GM23338 (cell line): Measurements from ENCODE around the gene WWOX. TPM values are rescaled to one million over a fixed set of nuclear protein-coding genes. Genes with fewer than 3 reads are reported as not detected.

Source experiments
- ATAC-seq: fragments of 200-7000 bp; cut with Tn5 transposase; 3 replicates; pipeline ENCODE4 v1.9.1; 2020
- DNase-seq: peaks from one replicate; pipeline ENCODE4 v3.0.0-alpha.2; 2015; ENCODE audit warnings: low spot score
- H2AFZ ChIP-seq: fragments of 200-600 bp; sonication (generic); 2 replicates; pipeline ENCODE4 v1.8.0; 2016; ENCODE audit warnings: antibody characterized with exemption, mild to moderate bottlenecking, moderate library complexity
- H3F3A ChIP-seq: fragments of 200-600 bp; sonication (generic); replicated peaks from 2 replicates; pipeline ENCODE4 v1.8.0; 2017; ENCODE audit warnings: antibody characterized with exemption, mixed run types, low read depth
- H3K27ac ChIP-seq: fragments of 200-600 bp; sonication (generic); 2 replicates; pipeline ENCODE4 v1.6.1; 2016; ENCODE audit warnings: low read depth
- H3K27me3 ChIP-seq: fragments of 200-600 bp; sonication (generic); 2 replicates; pipeline ENCODE4 v1.8.0; 2016; ENCODE audit warnings: mild to moderate bottlenecking, mixed run types, moderate library complexity; ENCODE audit not compliant: insufficient read depth
- H3K36me3 ChIP-seq: fragments of 200-600 bp; sonication (generic); 2 replicates; pipeline ENCODE4 v1.8.0; 2016; ENCODE audit warnings: mild to moderate bottlenecking; ENCODE audit not compliant: insufficient read depth
- H3K4me1 ChIP-seq: fragments of 200-600 bp; sonication (generic); 2 replicates; pipeline ENCODE4 v1.8.0; 2016; ENCODE audit warnings: mild to moderate bottlenecking, moderate library complexity; ENCODE audit not compliant: insufficient read depth
- H3K4me2 ChIP-seq: fragments of 200-600 bp; sonication (generic); 2 replicates; pipeline ENCODE4 v1.7.1; 2017; ENCODE audit warnings: mixed run types
- H3K4me3 ChIP-seq: fragments of 200-600 bp; sonication (generic); 2 replicates; pipeline ENCODE4 v1.6.1; 2016; ENCODE audit warnings: mixed run types
- H3K79me2 ChIP-seq: fragments of 200-600 bp; sonication (generic); replicated peaks from 2 replicates; pipeline ENCODE4 v1.8.0; 2017; ENCODE audit warnings: mild to moderate bottlenecking; ENCODE audit not compliant: insufficient read depth
- H3K9me2 ChIP-seq: fragments of 200-600 bp; sonication (generic); 2 replicates; pipeline ENCODE4 v1.8.0; 2017; ENCODE audit not compliant: insufficient read depth
- H4K20me1 ChIP-seq: fragments of 200-600 bp; sonication (generic); replicated peaks from 2 replicates; pipeline ENCODE4 v1.8.0; 2017; ENCODE audit warnings: mild to moderate bottlenecking; ENCODE audit not compliant: insufficient read depth
- H3K27ac Mint-ChIP-seq: 2 replicates; pipeline ENCODE4 v1.8.0; 2020; ENCODE audit warnings: inconsistent platforms, mild to moderate bottlenecking, moderate library complexity, mixed read lengths
- H3K27me3 Mint-ChIP-seq: 3 replicates; pipeline ENCODE4 v1.8.0; 2022; ENCODE audit warnings: low read depth, mild to moderate bottlenecking, moderate library complexity, mixed read lengths, inconsistent platforms; ENCODE audit not compliant: insufficient read depth, poor library complexity
- H3K36me3 Mint-ChIP-seq: 3 replicates; pipeline ENCODE4 v1.8.0; 2021; ENCODE audit warnings: low read depth, mild to moderate bottlenecking, inconsistent platforms, moderate library complexity, mixed read lengths
- H3K4me1 Mint-ChIP-seq: 3 replicates; pipeline ENCODE4 v1.8.0; 2020; ENCODE audit warnings: mild to moderate bottlenecking, inconsistent platforms, mixed read lengths
- H3K4me3 Mint-ChIP-seq: 3 replicates; pipeline ENCODE4 v1.8.0; 2021; ENCODE audit warnings: moderate library complexity, mild to moderate bottlenecking, inconsistent platforms, mixed read lengths
- H3K9me3 Mint-ChIP-seq: 3 replicates; pipeline ENCODE4 v1.8.0; 2020; ENCODE audit warnings: moderate library complexity, mild to moderate bottlenecking, inconsistent platforms, mixed read lengths
- EZH2phosphoT487 ChIP-seq: fragments of 200-600 bp; sonication (generic); IDR thresholded peaks from one replicate; pipeline ENCODE4 v1.8.1; 2018; ENCODE audit warnings: antibody characterized with exemption; ENCODE audit not compliant: unreplicated experiment
- JUNB ChIP-seq: IDR thresholded peaks from one replicate; pipeline ENCODE4 v1.6.1; 2016; ENCODE audit warnings: antibody characterized with exemption; ENCODE audit not compliant: unreplicated experiment
- NANOG ChIP-seq: IDR thresholded peaks from 2 replicates; pipeline ENCODE4 v1.6.1; 2016; ENCODE audit warnings: antibody characterized with exemption, borderline replicate concordance
- POLR2AphosphoS5 ChIP-seq: IDR thresholded peaks from 2 replicates; pipeline ENCODE4 v1.6.1; 2016; ENCODE audit warnings: antibody characterized with exemption, low read depth
- ZNF114 ChIP-seq: fragments of 250-450 bp; sonication (Bioruptor Pico); IDR thresholded peaks from 2 replicates; pipeline ENCODE4 v1.5.0; 2020; ENCODE audit warnings: mild to moderate bottlenecking, moderate library complexity
- ZNF462 ChIP-seq: fragments of 250-450 bp; sonication (Bioruptor Pico); IDR thresholded peaks from 2 replicates; pipeline ENCODE4 v1.5.0; 2020; ENCODE audit warnings: mild to moderate bottlenecking, moderate library complexity
- polyA plus RNA-seq: library from polyadenylated mRNA; unstranded; fragments of >200 nt; fragmentation: Nextera tagmentation; extraction: Ambion mirVana; gene quantifications from 2 replicates; pipeline ENCODE4 v1.2.1, GENCODE V29; 2016
- total RNA-seq: library from RNA; depleted of rRNA; stranded (reverse); fragments of >200 nt; shearing (Covaris generic); gene quantifications from 2 replicates; pipeline ENCODE4 v1.2.3, GENCODE V29; 2014
- TF ChIP-seq, protein P1 (sequence below): IDR thresholded peaks from 2 replicates; pipeline ENCODE4 v1.6.1; 2016; ENCODE audit warnings: antibody characterized with exemption
- TF ChIP-seq, protein P2 (sequence below), 2 experiments: fragments of 200-600 bp in 1 of 2; sonication (generic) in 1 of 2; conservative IDR thresholded peaks; 2 replicates each; pipeline versions ENCODE4 v1.5.1 to v1.6.1; 2016 to 2017; ENCODE audit warnings: antibody characterized with exemption in 2 of 2, low read depth in 2 of 2, mild to moderate bottlenecking in 2 of 2, moderate library complexity in 1 of 2

Gene WWOX
- total and polyA plus RNA-seq, 2 experiments from 2014 or later, result 10.0 to 19.3 TPM

- Mint-ChIP-seq H3K4me1 (no peaks in the 10 kb centered on the region; the same call in 1 of the 3 replicates), H3K27ac (no peak overlapping the region), H3K4me3 (no peak overlapping the region), H3K9me3 (no peaks in the 10 kb centered on the region), H3K27me3 (no peaks in the 10 kb centered on the region), H3K36me3 (no peaks in the 10 kb centered on the region)
- Histone ChIP-seq H3K4me2 (no peak overlapping the region), H3K4me1 (no peaks in the 10 kb centered on the region), H3K79me2 (no peaks in the 10 kb centered on the region), H3K4me3 (no peak overlapping the region), H2AFZ (no peak overlapping the region), H3F3A (no peaks in the 10 kb centered on the region), H3K27me3 (no peaks in the 10 kb centered on the region), H3K9me2 (no peaks in the 10 kb centered on the region), H4K20me1 (no peaks in the 10 kb centered on the region), H3K36me3 (no peaks in the 10 kb centered on the region), H3K27ac (no peak overlapping the region)
- no peak for ATAC-seq
- DNase-seq, result no peak
- TF ChIP-seq ZNF462 (CRISPR knock-in tag) (no peak), POLR2AphosphoS5 (no peak), JUNB (no peak), EZH2phosphoT487 (no peak), NANOG (no peak), ZNF114 (no peak)
- TF ChIP-seq, protein P1, sequence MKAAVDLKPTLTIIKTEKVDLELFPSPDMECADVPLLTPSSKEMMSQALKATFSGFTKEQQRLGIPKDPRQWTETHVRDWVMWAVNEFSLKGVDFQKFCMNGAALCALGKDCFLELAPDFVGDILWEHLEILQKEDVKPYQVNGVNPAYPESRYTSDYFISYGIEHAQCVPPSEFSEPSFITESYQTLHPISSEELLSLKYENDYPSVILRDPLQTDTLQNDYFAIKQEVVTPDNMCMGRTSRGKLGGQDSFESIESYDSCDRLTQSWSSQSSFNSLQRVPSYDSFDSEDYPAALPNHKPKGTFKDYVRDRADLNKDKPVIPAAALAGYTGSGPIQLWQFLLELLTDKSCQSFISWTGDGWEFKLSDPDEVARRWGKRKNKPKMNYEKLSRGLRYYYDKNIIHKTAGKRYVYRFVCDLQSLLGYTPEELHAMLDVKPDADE, result no peak
- TF ChIP-seq, protein P2, sequence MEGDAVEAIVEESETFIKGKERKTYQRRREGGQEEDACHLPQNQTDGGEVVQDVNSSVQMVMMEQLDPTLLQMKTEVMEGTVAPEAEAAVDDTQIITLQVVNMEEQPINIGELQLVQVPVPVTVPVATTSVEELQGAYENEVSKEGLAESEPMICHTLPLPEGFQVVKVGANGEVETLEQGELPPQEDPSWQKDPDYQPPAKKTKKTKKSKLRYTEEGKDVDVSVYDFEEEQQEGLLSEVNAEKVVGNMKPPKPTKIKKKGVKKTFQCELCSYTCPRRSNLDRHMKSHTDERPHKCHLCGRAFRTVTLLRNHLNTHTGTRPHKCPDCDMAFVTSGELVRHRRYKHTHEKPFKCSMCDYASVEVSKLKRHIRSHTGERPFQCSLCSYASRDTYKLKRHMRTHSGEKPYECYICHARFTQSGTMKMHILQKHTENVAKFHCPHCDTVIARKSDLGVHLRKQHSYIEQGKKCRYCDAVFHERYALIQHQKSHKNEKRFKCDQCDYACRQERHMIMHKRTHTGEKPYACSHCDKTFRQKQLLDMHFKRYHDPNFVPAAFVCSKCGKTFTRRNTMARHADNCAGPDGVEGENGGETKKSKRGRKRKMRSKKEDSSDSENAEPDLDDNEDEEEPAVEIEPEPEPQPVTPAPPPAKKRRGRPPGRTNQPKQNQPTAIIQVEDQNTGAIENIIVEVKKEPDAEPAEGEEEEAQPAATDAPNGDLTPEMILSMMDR (conservative IDR thresholded peaks at IDR 0.05; ENCODE audit: low read depth in 2 of 2), result no peak
These were observed 263.2 kb downstream of the WWOX start for GRCh38 chr16:78362524-78363135.
